Mesendoderm (in vitro differentiated cells): ENCODE measurements around the gene CLK4. TPM values are rescaled to one million over a fixed set of nuclear protein-coding genes. Genes with fewer than 3 reads are reported as not detected.

Experiments used
- DNase-seq: peaks from one replicate; pipeline ENCODE4 v3.0.0; 2013
- H2AK5ac ChIP-seq: 2 replicates; pipeline ENCODE4 v1.6.1; 2013; ENCODE audit warnings: low read length, inconsistent platforms
- H2BK120ac ChIP-seq: 2 replicates; pipeline ENCODE4 v1.6.1; 2013; ENCODE audit warnings: low read depth, mild to moderate bottlenecking, low read length, moderate library complexity, mixed read lengths
- H2BK15ac ChIP-seq: replicated peaks from 2 replicates; pipeline ENCODE4 v1.6.1; 2013; ENCODE audit warnings: low read depth, mild to moderate bottlenecking, moderate library complexity
- H2BK5ac ChIP-seq: 2 replicates; pipeline ENCODE4 v1.6.1; 2013; ENCODE audit warnings: low read length, inconsistent platforms
- H3K18ac ChIP-seq: 2 replicates; pipeline ENCODE4 v1.6.1; 2013; ENCODE audit warnings: mild to moderate bottlenecking, low read length, mixed read lengths
- H3K23ac ChIP-seq: one replicate; pipeline ENCODE4 v1.6.1; 2013; ENCODE audit warnings: low read length
- H3K27ac ChIP-seq: 2 replicates; pipeline ENCODE4 v1.5.1; 2013; ENCODE audit warnings: low read depth, mild to moderate bottlenecking, inconsistent platforms, low read length, moderate library complexity
- H3K27me3 ChIP-seq: 2 replicates; pipeline ENCODE4 v1.6.1; 2013; ENCODE audit warnings: low read length, control low read depth, mild to moderate bottlenecking, inconsistent platforms; ENCODE audit not compliant: insufficient read depth, poor library complexity
- H3K36me3 ChIP-seq: 2 replicates; pipeline ENCODE4 v1.6.1; 2013; ENCODE audit warnings: low read length, inconsistent platforms; ENCODE audit not compliant: control insufficient read depth, insufficient read depth
- H3K4ac ChIP-seq: one replicate; pipeline ENCODE4 v1.6.1; 2013; ENCODE audit warnings: low read depth, mild to moderate bottlenecking, low read length, moderate library complexity
- H3K4me1 ChIP-seq: 2 replicates; pipeline ENCODE4 v1.6.1; 2013; ENCODE audit warnings: low read depth, low read length, inconsistent platforms; ENCODE audit not compliant: control insufficient read depth
- H3K4me2 ChIP-seq: 2 replicates; pipeline ENCODE4 v1.6.1; 2013; ENCODE audit warnings: low read length
- H3K4me3 ChIP-seq: 2 replicates; pipeline ENCODE4 v1.5.1; 2013; ENCODE audit warnings: mild to moderate bottlenecking, low read length
- H3K56ac ChIP-seq: one replicate; pipeline ENCODE4 v1.6.1; 2013; ENCODE audit warnings: low read length
- H3K79me1 ChIP-seq: 2 replicates; pipeline ENCODE4 v1.6.1; 2013; ENCODE audit warnings: low read length, inconsistent platforms
- H3K79me2 ChIP-seq: 2 replicates; pipeline ENCODE4 v1.6.1; 2013; ENCODE audit warnings: mild to moderate bottlenecking, low read length; ENCODE audit not compliant: control insufficient read depth, insufficient read depth
- H3K9ac ChIP-seq: 2 replicates; pipeline ENCODE4 v1.6.1; 2013; ENCODE audit warnings: low read length, inconsistent platforms
- H4K5ac ChIP-seq: one replicate; pipeline ENCODE4 v1.6.1; 2013; ENCODE audit warnings: low read length
- H4K8ac ChIP-seq: one replicate; pipeline ENCODE4 v1.6.1; 2013; ENCODE audit warnings: low read depth, mild to moderate bottlenecking, control low read depth, low read length, moderate library complexity
- WGBS: extraction: QIAGEN DNeasy Blood & Tissue Kit; methylation state at CpG from one replicate; pipeline ENCODE4 v1.1.7; 2013; ENCODE audit warnings: low lambda C conversion rate, missing lambda C conversion rate; ENCODE audit not compliant: insufficient coverage; ENCODE audit errors: extremely low coverage; 5-methylcytosine and 5-hydroxymethylcytosine counted together
- small RNA-seq: library from polyadenylated mRNA; stranded (forward); fragments of <200 nt; extraction: miRNeasy Mini kit (QIAGEN cat#:217004); gene quantifications from one replicate; pipeline ENCODE3, GENCODE V24; 2013; ENCODE audit not compliant: insufficient read depth

The CLK4 gene

GRCh38 chr5:178555005-178555404 is 71.8 kb downstream of the CLK4 start:
- Histone ChIP-seq H3K4me1 (peaks cover 4% of the 10 kb centered on the region), H2AK5ac (no peak overlapping the region), H3K4me3 (no peak overlapping the region), H2BK15ac (no peak overlapping the region), H3K56ac (peak overlapping the region; percentile 6), H3K79me2 (no peaks in the 10 kb centered on the region), H3K4ac (no peak overlapping the region), H3K4me2 (no peak overlapping the region), H2BK120ac (no peak overlapping the region), H3K79me1 (peaks cover 2% of the 10 kb centered on the region), H3K36me3 (no peaks in the 10 kb centered on the region), H3K23ac (no peak overlapping the region), H3K9ac (no peak overlapping the region), H4K8ac (no peak overlapping the region), H3K27me3 (no peaks in the 10 kb centered on the region), H2BK5ac (no peak overlapping the region), H3K18ac (peak overlapping the region; percentile 40), H3K27ac (no peak overlapping the region), H4K5ac (no peak overlapping the region)
- WGBS, result no CpG with 5 or more reads among the region's 7 CpGs
- no peak for DNase-seq

GRCh38 chr5:178554311-178554710 is 72.5 kb downstream of the CLK4 start:
- Histone ChIP-seq H2BK15ac (no peak overlapping the region), H3K4me2 (no peak overlapping the region), H3K79me1 (peaks cover 2% of the 10 kb centered on the region), H3K79me2 (no peaks in the 10 kb centered on the region), H3K4ac (no peak overlapping the region), H3K56ac (no peak overlapping the region), H3K27me3 (no peaks in the 10 kb centered on the region), H2BK5ac (no peak overlapping the region), H4K5ac (no peak overlapping the region), H4K8ac (no peak overlapping the region), H2AK5ac (no peak overlapping the region), H3K9ac (no peak overlapping the region), H3K27ac (no peak overlapping the region), H3K23ac (no peak overlapping the region), H3K4me3 (no peak overlapping the region), H3K4me1 (peaks cover 4% of the 10 kb centered on the region), H3K36me3 (no peaks in the 10 kb centered on the region), H3K18ac (no peak overlapping the region), H2BK120ac (no peak overlapping the region)
- WGBS, result no CpG with 5 or more reads among the region's 11 CpGs
- DNase-seq, result no peak

GRCh38 chr5:178553517-178553916 is 73.3 kb downstream of the CLK4 start:
- Histone ChIP-seq H4K8ac (no peak overlapping the region), H3K27ac (no peak overlapping the region), H3K4me3 (no peak overlapping the region), H3K27me3 (no peaks in the 10 kb centered on the region), H3K23ac (no peak overlapping the region), H3K36me3 (no peaks in the 10 kb centered on the region), H3K79me1 (peaks cover 2% of the 10 kb centered on the region), H3K18ac (no peak overlapping the region), H3K56ac (peak overlapping the region; percentile 10), H3K4ac (no peak overlapping the region), H2AK5ac (peak overlapping the region; percentile 92), H3K9ac (no peak overlapping the region), H3K4me2 (no peak overlapping the region), H2BK15ac (no peak overlapping the region), H2BK120ac (no peak overlapping the region), H3K79me2 (no peaks in the 10 kb centered on the region), H2BK5ac (no peak overlapping the region), H3K4me1 (peaks cover 4% of the 10 kb centered on the region), H4K5ac (no peak overlapping the region)
- DNase-seq, result no peak
- WGBS, result no CpG with 5 or more reads among the region's 13 CpGs

Small RNAs within 50 kb of the gene (small RNA-seq; reads per million reads assigned to genes)
- gene RN7SKP70, result not detected
